Parathyroid adenoma (tissue), 2 donors: ENCODE measurements around the gene PPP6R2.

ENCODE experiments used
- H2AFZ ChIP-seq: fragments of 300-600 bp; sonication (generic); one replicate; pipeline ENCODE4 v1.7.0; 2017; ENCODE audit warnings: antibody characterized with exemption, mild to moderate bottlenecking
- H3K27ac ChIP-seq: fragments of 300-600 bp; sonication (generic); one replicate; pipeline ENCODE4 v1.7.0; 2017
- H3K27me3 ChIP-seq: fragments of 300-600 bp; sonication (generic); one replicate; pipeline ENCODE4 v1.7.0; 2017; ENCODE audit warnings: low read length; ENCODE audit not compliant: control insufficient read depth, insufficient read depth
- H3K36me3 ChIP-seq: fragments of 300-600 bp; sonication (generic); one replicate; pipeline ENCODE4 v1.7.0; 2017; ENCODE audit warnings: low read length; ENCODE audit not compliant: control insufficient read depth, insufficient read depth
- H3K4me1 ChIP-seq: fragments of 300-600 bp; sonication (generic); one replicate; pipeline ENCODE4 v1.7.0; 2017; ENCODE audit warnings: control low read depth
- H3K4me2 ChIP-seq: fragments of 300-600 bp; sonication (generic); one replicate; pipeline ENCODE4 v1.7.0; 2017; ENCODE audit warnings: low read length
- H3K4me3 ChIP-seq: fragments of 300-600 bp; sonication (generic); one replicate; pipeline ENCODE4 v1.7.0; 2017; ENCODE audit warnings: low read depth, low read length
- H3K79me2 ChIP-seq: fragments of 300-600 bp; sonication (generic); one replicate; pipeline ENCODE4 v1.7.0; 2017; ENCODE audit warnings: control low read depth
- H3K9ac ChIP-seq: fragments of 300-600 bp; sonication (generic); one replicate; pipeline ENCODE4 v1.7.0; 2017; ENCODE audit warnings: mild to moderate bottlenecking
- H3K9me3 ChIP-seq: fragments of 300-600 bp; sonication (generic); one replicate; pipeline ENCODE4 v1.7.0; 2017; ENCODE audit warnings: low read length; ENCODE audit not compliant: control insufficient read depth
- CTCF ChIP-seq: fragments of 300-600 bp; sonication (generic); IDR thresholded peaks from one replicate; pipeline ENCODE4 v1.7.0; 2017; ENCODE audit warnings: antibody characterized with exemption, mild to moderate bottlenecking
- donor health status: primary hyperparathyroidism.

PPP6R2 gene

GRCh38 chr22:50312371-50312770 is 30.8 kb upstream of the PPP6R2 start:
- Histone ChIP-seq H2AFZ (no peak overlapping the region), H3K9ac (no peak overlapping the region), H3K4me3 (no peak overlapping the region), H3K27ac (no peak overlapping the region), H3K27me3 (no peaks in the 10 kb centered on the region), H3K4me2 (no peak overlapping the region), H3K36me3 (no peaks in the 10 kb centered on the region), H3K9me3 (no peaks in the 10 kb centered on the region), H3K4me1 (no peaks in the 10 kb centered on the region), H3K79me2 (no peaks in the 10 kb centered on the region)
- no peak for TF ChIP-seq CTCF

- Histone ChIP-seq H3K4me3 (no peak overlapping the region), H3K27ac (no peak overlapping the region), H3K79me2 (no peaks in the 10 kb centered on the region)
Observed at GRCh38 chr22:50313021-50313420, 30.1 kb upstream of the PPP6R2 start.

GRCh38 chr22:50313600-50313999 is 29.5 kb upstream of the PPP6R2 start:
- H3K36me3 ChIP-seq: no peaks in the 10 kb centered on the region
- TF ChIP-seq CTCF: no peak
- no peaks in the 10 kb centered on the region for H3K4me1 ChIP-seq
- H2AFZ ChIP-seq: no peak overlapping the region
- no peak overlapping the region for H3K4me2 ChIP-seq
- no peak overlapping the region for H3K9ac ChIP-seq
- no peak overlapping the region for H3K27ac ChIP-seq
- no peaks in the 10 kb centered on the region for H3K27me3 ChIP-seq
- no peaks in the 10 kb centered on the region for H3K79me2 ChIP-seq
- no peaks in the 10 kb centered on the region for H3K9me3 ChIP-seq
- no peak overlapping the region for H3K4me3 ChIP-seq

More at GRCh38 chr22:50313021-50313420, 30.1 kb upstream of the PPP6R2 start:
- Histone ChIP-seq H2AFZ (no peak overlapping the region), H3K4me2 (no peak overlapping the region), H3K27me3 (no peaks in the 10 kb centered on the region), H3K36me3 (no peaks in the 10 kb centered on the region), H3K9me3 (no peaks in the 10 kb centered on the region), H3K9ac (no peak overlapping the region), H3K4me1 (no peaks in the 10 kb centered on the region)
- no peak for TF ChIP-seq CTCF

DNA sequence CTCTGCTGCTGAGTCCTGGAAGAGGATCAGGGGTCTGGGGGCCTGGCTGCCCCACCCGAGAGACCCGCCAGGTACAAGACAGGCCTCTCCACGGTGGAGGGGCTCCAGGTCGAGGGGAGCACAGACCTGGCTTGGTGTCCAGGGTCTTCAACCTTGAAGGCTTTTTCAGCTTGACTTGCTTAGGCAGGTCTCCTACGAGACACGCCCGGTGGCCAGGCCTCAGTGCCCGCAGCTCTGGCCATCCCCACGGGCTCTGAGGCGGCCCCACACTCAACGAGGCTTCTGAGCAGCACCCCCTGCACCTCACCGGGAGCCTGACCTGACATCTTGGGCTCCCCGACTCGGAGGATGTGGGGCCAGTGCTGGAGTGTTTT is 29.1 kb upstream of the PPP6R2 start:
- H3K9me3 ChIP-seq: no peaks in the 10 kb centered on the region
- H3K27me3 ChIP-seq: no peaks in the 10 kb centered on the region
- no peaks in the 10 kb centered on the region for H3K36me3 ChIP-seq
- no peak overlapping the region for H3K27ac ChIP-seq
- peak overlapping the region; percentile 34 for H2AFZ ChIP-seq
- H3K4me1 ChIP-seq: no peaks in the 10 kb centered on the region
- H3K9ac ChIP-seq: no peak overlapping the region
- H3K79me2 ChIP-seq: no peaks in the 10 kb centered on the region
- H3K4me2 ChIP-seq: no peak overlapping the region
- H3K4me3 ChIP-seq: no peak overlapping the region
- no peak for TF ChIP-seq CTCF

DNA sequence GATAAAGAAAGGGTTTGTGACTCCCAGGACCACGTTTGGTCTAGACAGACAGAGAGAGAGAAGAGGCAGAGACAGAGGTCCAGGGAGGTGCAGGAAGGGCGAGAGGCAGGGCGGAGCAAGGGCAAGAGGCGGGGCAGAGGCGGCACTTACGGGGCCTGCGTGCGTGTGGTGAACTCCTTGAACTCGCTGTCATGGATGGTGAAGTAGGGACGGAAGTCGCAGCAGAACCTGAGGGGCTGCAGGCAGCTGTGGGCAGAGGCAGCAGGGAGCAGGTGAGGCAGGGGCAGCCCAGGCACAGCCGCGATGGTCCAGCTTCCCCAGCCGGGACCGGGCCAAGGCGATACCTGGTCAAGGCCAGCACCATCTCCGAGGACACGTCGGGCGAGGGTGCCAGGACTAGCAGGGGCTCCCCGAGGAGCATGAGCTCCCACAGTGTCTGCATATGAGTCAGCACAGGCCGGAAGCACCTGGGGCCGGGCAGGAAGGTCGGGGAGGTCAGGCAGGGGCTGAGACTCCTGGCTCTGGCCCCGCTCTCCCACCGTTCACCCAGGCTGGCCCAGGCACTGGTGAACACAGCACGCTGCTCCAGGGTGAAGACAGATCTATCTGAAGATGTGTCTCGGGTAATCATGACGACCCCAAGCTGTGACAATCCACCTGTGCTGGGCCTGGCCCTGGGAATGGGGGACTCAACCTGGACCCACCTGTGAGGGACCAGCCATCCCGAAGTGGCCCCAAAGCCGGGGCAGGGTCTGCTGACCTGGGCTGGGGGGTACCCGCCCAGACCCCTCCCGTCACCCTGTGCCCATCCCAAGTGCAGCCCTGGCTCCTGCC is 28.5 kb upstream of the PPP6R2 start:
- no peaks in the 10 kb centered on the region for H3K27me3 ChIP-seq
- no peak overlapping the region for H3K4me2 ChIP-seq
- no peaks in the 10 kb centered on the region for H3K79me2 ChIP-seq
- no peaks in the 10 kb centered on the region for H3K36me3 ChIP-seq
- no peaks in the 10 kb centered on the region for H3K9me3 ChIP-seq
- peak overlapping the region; percentile 34 for H2AFZ ChIP-seq
- no peak for TF ChIP-seq CTCF
- H3K27ac ChIP-seq: no peak overlapping the region
- no peak overlapping the region for H3K4me3 ChIP-seq
- H3K4me1 ChIP-seq: no peaks in the 10 kb centered on the region
- H3K9ac ChIP-seq: no peak overlapping the region
